Ovary (tissue), 3 donors: Measurements from ENCODE around the gene SUSD2.

Experiments
- EP300 ChIP-seq: sonication (generic); formaldehyde crosslinking; IDR thresholded peaks from one replicate; pipeline ENCODE4 v1.6.1; 2017; ENCODE audit warnings: antibody characterized with exemption
- POLR2A ChIP-seq: fragments of 450-650 bp; IDR thresholded peaks from one replicate; pipeline ENCODE4 v1.6.1; 2017; ENCODE audit warnings: antibody characterized with exemption, mild to moderate bottlenecking, moderate library complexity
- TF ChIP-seq, protein P1 (sequence below), 3 donors: fragments of 450-650 bp in 2 of 3; fragments of 200-600 bp in 1 of 3; IDR thresholded peaks; one replicate each; pipeline versions ENCODE4 v1.5.1 to v1.8.0; 2016 to 2022; ENCODE audit warnings: antibody characterized with exemption in 3 of 3, mild to moderate bottlenecking in 1 of 3
- donor health status: DM: no; HTN: no; CAD: no.

GRCh38 chr22:24153959-24154358, 27.3 kb upstream of the SUSD2 start:
- TF ChIP-seq, protein P1, sequence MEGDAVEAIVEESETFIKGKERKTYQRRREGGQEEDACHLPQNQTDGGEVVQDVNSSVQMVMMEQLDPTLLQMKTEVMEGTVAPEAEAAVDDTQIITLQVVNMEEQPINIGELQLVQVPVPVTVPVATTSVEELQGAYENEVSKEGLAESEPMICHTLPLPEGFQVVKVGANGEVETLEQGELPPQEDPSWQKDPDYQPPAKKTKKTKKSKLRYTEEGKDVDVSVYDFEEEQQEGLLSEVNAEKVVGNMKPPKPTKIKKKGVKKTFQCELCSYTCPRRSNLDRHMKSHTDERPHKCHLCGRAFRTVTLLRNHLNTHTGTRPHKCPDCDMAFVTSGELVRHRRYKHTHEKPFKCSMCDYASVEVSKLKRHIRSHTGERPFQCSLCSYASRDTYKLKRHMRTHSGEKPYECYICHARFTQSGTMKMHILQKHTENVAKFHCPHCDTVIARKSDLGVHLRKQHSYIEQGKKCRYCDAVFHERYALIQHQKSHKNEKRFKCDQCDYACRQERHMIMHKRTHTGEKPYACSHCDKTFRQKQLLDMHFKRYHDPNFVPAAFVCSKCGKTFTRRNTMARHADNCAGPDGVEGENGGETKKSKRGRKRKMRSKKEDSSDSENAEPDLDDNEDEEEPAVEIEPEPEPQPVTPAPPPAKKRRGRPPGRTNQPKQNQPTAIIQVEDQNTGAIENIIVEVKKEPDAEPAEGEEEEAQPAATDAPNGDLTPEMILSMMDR (IDR thresholded peaks at IDR 0.05): no peak
- no peak for TF ChIP-seq POLR2A
- no peak for TF ChIP-seq EP300
